GM13977 (cell line): ENCODE measurements around the gene SLC24A3.

Experiments
- DNase-seq: peaks from one replicate; pipeline ENCODE4 v3.0.0; 2012; ENCODE audit warnings: low spot score
- CTCF ChIP-seq: IDR thresholded peaks from 2 replicates; pipeline ENCODE4 v1.5.1; 2012; ENCODE audit warnings: mild to moderate bottlenecking, control low read depth; ENCODE audit not compliant: insufficient read depth; ENCODE audit errors: extremely low read depth, missing control alignments
- in situ Hi-C: fragments of 300-500 bp; cut with MboI; formaldehyde crosslinking; loops from one replicate; pipeline ENCODE4 v1.12.0; 2022; ENCODE audit warnings: low sequenced_read_pairs, low pct_unique_long_range_greater_than_20kb, mixed read lengths, inconsistent platforms; ENCODE audit not compliant: unreplicated experiment

The SLC24A3 gene

GRCh38 chr20:19688031-19688806 is 475.8 kb downstream of the SLC24A3 start:
- in situ Hi-C loops: no loop called here
- no peak for TF ChIP-seq CTCF
- no peak for DNase-seq

GRCh38 chr20:19690462-19690861 is 478.0 kb downstream of the SLC24A3 start:
- in situ Hi-C loops: no loop called here
- TF ChIP-seq CTCF: no peak
- DNase-seq: no peak

- in situ Hi-C loops: no loop called here
- no peak for TF ChIP-seq CTCF
- DNase-seq: no peak
These were observed 478.7 kb downstream of the SLC24A3 start for GRCh38 chr20:19691125-19691524.

GRCh38 chr20:19692100-19692499 is 479.7 kb downstream of the SLC24A3 start:
- no peak for TF ChIP-seq CTCF
- in situ Hi-C loops: no loop called here
- DNase-seq: no peak

GRCh38 chr20:19692685-19693119 is 480.3 kb downstream of the SLC24A3 start:
- in situ Hi-C loops: no loop called here
- TF ChIP-seq CTCF: peak; percentile 93
- peak; percentile 56 for DNase-seq

GRCh38 chr20:19693508-19693907 is 481.1 kb downstream of the SLC24A3 start:
- in situ Hi-C loops: no loop called here
- no peak for TF ChIP-seq CTCF
- DNase-seq: no peak

GRCh38 chr20:19695081-19695480 is 482.6 kb downstream of the SLC24A3 start:
- in situ Hi-C loops: no loop called here
- no peak for TF ChIP-seq CTCF
- no peak for DNase-seq
